Measurements from ENCODE around the gene LCOR. TPM values are rescaled to one million over a fixed set of nuclear protein-coding genes. Genes with fewer than 3 reads are reported as not detected.
"Not testable (repeated sequence)": the region's sequence is repeated elsewhere in the genome, so short reads cannot be mapped to it uniquely, and the experiment has no call there.

Gene LCOR
- total and polyA plus RNA-seq, 4 experiments from 2014 or later = 15.0 to 44.9 (median 32.6) TPM

DNA sequence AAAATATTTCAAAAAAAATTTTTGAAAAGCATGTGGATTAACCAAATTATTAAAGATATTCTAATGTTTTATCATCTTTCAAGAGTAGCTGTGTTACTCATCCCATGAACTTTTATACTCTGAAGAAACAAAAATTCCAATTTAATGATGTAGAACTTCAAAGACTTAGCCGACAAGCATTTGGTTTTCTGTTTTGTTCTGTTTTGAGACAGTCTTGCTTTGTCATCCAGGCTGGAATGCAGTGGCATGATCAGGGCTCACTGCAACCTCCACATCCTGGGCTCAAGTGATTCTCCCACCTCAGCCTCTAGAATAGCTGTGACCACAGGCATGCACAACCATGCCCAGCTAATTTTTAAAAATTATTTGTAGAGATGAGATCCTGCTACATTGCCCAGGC lies 17.8 kb upstream of the LCOR start:
- H3K4me1 ChIP-seq (ENCODE audit: insufficient read depth, low read length) = no peaks in the 10 kb centered on the region
- DNase-seq = no peak
- Mint-ChIP-seq H3K9me3 (no peaks in the 10 kb centered on the region), H3K36me3 (no peaks in the 10 kb centered on the region), H3K4me3 (no peak overlapping the region), H3K27me3 (peaks cover 10 to 15% of the 10 kb centered on the region in 2 donors), H3K4me1 (no peaks in the 10 kb centered on the region), H3K27ac (no peak overlapping the region)
- H3K9me3 ChIP-seq (ENCODE audit: control insufficient read depth in 1 of 2, low read length in 2 of 2) = no peaks in the 10 kb centered on the region
- intact Hi-C loops (cut with micrococcal nuclease) = no loop called here
- ChIA-PET CTCF (ENCODE audit: partially characterized antibody) (no interaction called here), POLR2A (ENCODE audit: partially characterized antibody) (no interaction called here)
- H3K27ac ChIP-seq (ENCODE audit: low read depth, low read length) = no peak overlapping the region
- H3K27me3 ChIP-seq (ENCODE audit: insufficient read depth, low read length) = no peaks in the 10 kb centered on the region
- H3K36me3 ChIP-seq (ENCODE audit: insufficient read depth, low read length) = no peaks in the 10 kb centered on the region
- no peak overlapping the region for H3K4me3 ChIP-seq (ENCODE audit: low read length in 2 of 2)

DNA sequence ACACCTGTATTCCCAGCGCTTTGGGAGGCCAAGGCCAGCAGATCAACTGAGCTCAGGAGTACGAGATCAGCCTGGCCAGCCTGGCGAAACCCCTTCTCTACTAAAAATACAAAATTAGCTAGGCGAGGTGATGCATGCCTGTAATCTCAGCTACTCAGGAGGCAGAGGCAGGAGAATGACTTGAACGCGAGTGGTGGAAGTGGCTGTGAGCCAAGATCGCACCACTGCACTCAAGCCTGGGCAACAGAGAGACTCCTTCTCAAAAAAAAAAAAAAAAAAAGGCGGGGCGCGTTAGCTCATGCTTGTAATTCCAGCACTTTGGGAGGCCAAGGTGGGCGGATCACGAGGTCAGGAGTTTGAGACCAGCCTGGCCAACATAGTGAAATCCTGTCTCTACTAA lies 13.1 kb upstream of the LCOR start:
- H3K4me3 Mint-ChIP-seq; H3K4me1 ChIP-seq (ENCODE audit: insufficient read depth, low read length); intact Hi-C loops (cut with micrococcal nuclease); H3K27me3 Mint-ChIP-seq; H3K27ac ChIP-seq (ENCODE audit: low read depth, low read length); H3K4me1 Mint-ChIP-seq; POLR2A ChIA-PET (ENCODE audit: partially characterized antibody); H3K27ac Mint-ChIP-seq; H3K9me3 ChIP-seq (ENCODE audit: control insufficient read depth in 1 of 2, low read length in 2 of 2); DNase-seq; H3K27me3 ChIP-seq (ENCODE audit: insufficient read depth, low read length); H3K36me3 Mint-ChIP-seq; CTCF ChIA-PET (ENCODE audit: partially characterized antibody); H3K9me3 Mint-ChIP-seq; H3K36me3 ChIP-seq (ENCODE audit: insufficient read depth, low read length); H3K4me3 ChIP-seq (ENCODE audit: low read length in 2 of 2): not testable (repeated sequence)

GRCh38 chr10:96820765-96821164 lies 11.3 kb upstream of the LCOR start:
- ChIA-PET POLR2A (ENCODE audit: partially characterized antibody) (no interaction called here), CTCF (ENCODE audit: partially characterized antibody) (no interaction called here)
- Histone ChIP-seq H3K27me3 (ENCODE audit: insufficient read depth, low read length) (no peaks in the 10 kb centered on the region), H3K9me3 (ENCODE audit: control insufficient read depth in 1 of 2, low read length in 2 of 2) (no peaks in the 10 kb centered on the region), H3K4me1 (ENCODE audit: insufficient read depth, low read length) (no peaks in the 10 kb centered on the region), H3K4me3 (ENCODE audit: low read length in 2 of 2) (no peak overlapping the region), H3K36me3 (ENCODE audit: insufficient read depth, low read length) (no peaks in the 10 kb centered on the region), H3K27ac (ENCODE audit: low read depth, low read length) (no peak overlapping the region)
- no peaks in the 10 kb centered on the region for H3K27me3 Mint-ChIP-seq
- intact Hi-C loops (cut with micrococcal nuclease) = no loop called here
- no peak overlapping the region for H3K4me3 Mint-ChIP-seq
- no peaks in the 10 kb centered on the region for H3K9me3 Mint-ChIP-seq
- H3K4me1 Mint-ChIP-seq = no peaks in the 10 kb centered on the region
- H3K27ac Mint-ChIP-seq = no peak overlapping the region
- no peaks in the 10 kb centered on the region for H3K36me3 Mint-ChIP-seq
- DNase-seq = no peak

GRCh38 chr10:96826438-96826837 lies 5.7 kb upstream of the LCOR start:
- Histone ChIP-seq H3K4me3 (ENCODE audit: low read length in 2 of 2) (no peak overlapping the region), H3K36me3 (ENCODE audit: insufficient read depth, low read length) (no peaks in the 10 kb centered on the region), H3K27ac (ENCODE audit: low read depth, low read length) (no peak overlapping the region), H3K9me3 (ENCODE audit: control insufficient read depth in 1 of 2, low read length in 2 of 2) (no peaks in the 10 kb centered on the region), H3K27me3 (ENCODE audit: insufficient read depth, low read length) (no peaks in the 10 kb centered on the region), H3K4me1 (ENCODE audit: insufficient read depth, low read length) (peaks cover 15% of the 10 kb centered on the region)
- POLR2A ChIA-PET (ENCODE audit: partially characterized antibody) = no interaction called here
- Mint-ChIP-seq H3K27ac (no peak overlapping the region), H3K4me3 (no peak overlapping the region), H3K27me3 (no peaks in the 10 kb centered on the region), H3K9me3 (peaks cover 0 to 2% (median 0%) of the 10 kb centered on the region in 8 donors), H3K36me3 (peaks cover 0 to 2% of the 10 kb centered on the region in 2 donors), H3K4me1 (peaks cover 9 to 15% (median 12%) of the 10 kb centered on the region in 4 donors)
- DNase-seq = no peak
- intact Hi-C loops (cut with micrococcal nuclease) = no loop called here
- CTCF ChIA-PET (ENCODE audit: partially characterized antibody) = interaction anchor here (2.2 kb wide), 1 partner anchor 62 kb away, joined by 5 read pairs; no protein-coding TSS in a partner anchor

- intact Hi-C loops (cut with micrococcal nuclease) = no loop called here
- Mint-ChIP-seq H3K9me3 (peaks cover 0 to 2% (median 0%) of the 10 kb centered on the region in 8 donors), H3K27ac (peak overlapping the region in 1 of 7 donors; percentile 14), H3K27me3 (no peaks in the 10 kb centered on the region), H3K36me3 (peaks cover 0 to 10% of the 10 kb centered on the region in 2 donors), H3K4me1 (peaks cover 12 to 24% (median 18%) of the 10 kb centered on the region in 4 donors), H3K4me3 (no peak overlapping the region)
- POLR2A ChIA-PET (ENCODE audit: partially characterized antibody) = no interaction called here
- CTCF ChIA-PET (ENCODE audit: partially characterized antibody) = interaction anchor here (1.5 kb wide), 1 partner anchor 64 kb away, joined by 6 read pairs; no protein-coding TSS in a partner anchor
- Histone ChIP-seq H3K4me3 (ENCODE audit: low read length in 2 of 2) (no peak overlapping the region), H3K4me1 (ENCODE audit: insufficient read depth, low read length) (peaks cover 21% of the 10 kb centered on the region), H3K27ac (ENCODE audit: low read depth, low read length) (no peak overlapping the region), H3K27me3 (ENCODE audit: insufficient read depth, low read length) (no peaks in the 10 kb centered on the region), H3K36me3 (ENCODE audit: insufficient read depth, low read length) (no peaks in the 10 kb centered on the region), H3K9me3 (ENCODE audit: control insufficient read depth in 1 of 2, low read length in 2 of 2) (no peaks in the 10 kb centered on the region)
- no peak for DNase-seq
Observed at GRCh38 chr10:96828609-96829008, 3.5 kb upstream of the LCOR start.

- Mint-ChIP-seq H3K4me3 (no peak overlapping the region), H3K27ac (peak overlapping the region in 2 of 7 donors; percentile 30 to 94), H3K9me3 (peaks cover 0 to 2% (median 0%) of the 10 kb centered on the region in 8 donors), H3K36me3 (peaks cover 0 to 14% of the 10 kb centered on the region in 2 donors), H3K27me3 (no peaks in the 10 kb centered on the region), H3K4me1 (peaks cover 18 to 30% (median 24%) of the 10 kb centered on the region in 4 donors)
- H3K9me3 ChIP-seq (ENCODE audit: control insufficient read depth in 1 of 2, low read length in 2 of 2) = no peaks in the 10 kb centered on the region
- no peaks in the 10 kb centered on the region for H3K36me3 ChIP-seq (ENCODE audit: insufficient read depth, low read length)
- CTCF ChIA-PET (ENCODE audit: partially characterized antibody) = interaction anchor here (0.8 to 1.5 kb wide), 9 partner anchors 35 to 434 kb away, joined by 3 to 8 read pairs (median 3); no protein-coding TSS in a partner anchor
- POLR2A ChIA-PET (ENCODE audit: partially characterized antibody) = interaction anchor here (1.1 kb wide), 1 partner anchor 315 kb away, joined by 3 read pairs; the partner anchor contains the start of gene TLL2
- H3K4me3 ChIP-seq (ENCODE audit: low read length in 2 of 2) = no peak overlapping the region
- no peak overlapping the region for H3K27ac ChIP-seq (ENCODE audit: low read depth, low read length)
- intact Hi-C loops (cut with micrococcal nuclease) = no loop called here
- H3K4me1 ChIP-seq (ENCODE audit: insufficient read depth, low read length) = peaks cover 27% of the 10 kb centered on the region
- DNase-seq = no peak
- no peaks in the 10 kb centered on the region for H3K27me3 ChIP-seq (ENCODE audit: insufficient read depth, low read length)
Observed at GRCh38 chr10:96829029-96829773, 2.9 kb upstream of the LCOR start.

DNA sequence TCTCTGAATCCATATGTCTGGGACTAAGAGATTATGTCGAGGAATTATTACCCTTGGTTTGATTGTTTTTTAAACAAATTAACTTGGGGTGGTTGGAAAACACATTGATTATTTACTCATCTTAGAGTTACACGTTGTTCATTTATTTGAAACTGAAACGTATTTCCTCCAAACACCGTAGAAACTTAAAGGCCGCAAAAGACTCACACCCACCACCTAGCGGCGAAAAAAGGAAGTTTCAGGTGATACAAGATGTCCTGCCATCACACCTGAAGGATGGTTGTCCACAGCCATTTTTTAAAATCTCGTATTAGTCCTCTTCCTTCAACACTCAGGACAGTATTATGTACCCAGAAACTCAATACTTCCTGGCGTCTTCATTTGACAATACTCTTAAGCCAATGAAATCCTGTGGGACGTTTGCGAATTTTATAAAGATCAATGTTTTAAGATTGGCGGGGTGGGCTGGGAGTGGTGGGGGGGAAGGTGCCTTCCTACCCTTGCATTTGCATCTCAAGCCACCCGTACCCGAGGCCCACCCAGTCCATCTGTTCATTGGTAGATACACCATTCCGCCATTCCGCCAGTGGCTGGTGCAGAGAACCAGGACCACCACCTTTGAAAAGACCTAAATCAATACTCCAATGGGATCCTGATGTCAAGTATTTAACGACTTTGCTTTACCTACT lies 1.4 kb upstream of the LCOR start:
- Mint-ChIP-seq H3K4me1 (peaks cover 25 to 45% (median 35%) of the 10 kb centered on the region in 4 donors), H3K36me3 (peaks cover 0 to 14% of the 10 kb centered on the region in 2 donors), H3K9me3 (peaks cover 0 to 2% (median 0%) of the 10 kb centered on the region in 8 donors), H3K27me3 (no peaks in the 10 kb centered on the region), H3K4me3 (peak overlapping the region; percentile 72 to 91 (median 82)), H3K27ac (peak overlapping the region; percentile 88 to 99 (median 94))
- ChIA-PET POLR2A (ENCODE audit: partially characterized antibody) (interaction anchor here (1.1 kb wide), 1 partner anchor 317 kb away, joined by 3 read pairs; the partner anchor contains the start of gene TLL2), CTCF (ENCODE audit: partially characterized antibody) (interaction anchor here (1.1 to 1.3 kb wide), 4 partner anchors 34 to 435 kb away, joined by 3 to 8 read pairs (median 4); no protein-coding TSS in a partner anchor)
- peak; percentile 82 to 84 (median 82) for DNase-seq
- H3K9me3 ChIP-seq (ENCODE audit: control insufficient read depth in 1 of 2, low read length in 2 of 2) = no peaks in the 10 kb centered on the region
- no peaks in the 10 kb centered on the region for H3K36me3 ChIP-seq (ENCODE audit: insufficient read depth, low read length)
- intact Hi-C loops (cut with micrococcal nuclease) = loop anchor here (1.0 to 10.0 kb wide), 8 partner anchors 65 to 597 kb away; partner anchors contain the start of genes FRAT1, PGAM1, PIK3AP1 and TM9SF3
- no peak overlapping the region for H3K4me3 ChIP-seq (ENCODE audit: low read length in 2 of 2)
- H3K27me3 ChIP-seq (ENCODE audit: insufficient read depth, low read length) = no peaks in the 10 kb centered on the region
- peak overlapping the region; percentile 72 for H3K27ac ChIP-seq (ENCODE audit: low read depth, low read length)
- H3K4me1 ChIP-seq (ENCODE audit: insufficient read depth, low read length) = peaks cover 41% of the 10 kb centered on the region
